GM19099 (cell line): ENCODE data around the gene TAMALIN.

Experiments used
- POLR2A ChIP-seq: IDR thresholded peaks from 3 replicates; pipeline ENCODE4 v1.6.1; 2011; ENCODE audit warnings: low read depth; ENCODE audit not compliant: insufficient read length; ENCODE audit errors: extremely low read depth

The TAMALIN gene

DNA sequence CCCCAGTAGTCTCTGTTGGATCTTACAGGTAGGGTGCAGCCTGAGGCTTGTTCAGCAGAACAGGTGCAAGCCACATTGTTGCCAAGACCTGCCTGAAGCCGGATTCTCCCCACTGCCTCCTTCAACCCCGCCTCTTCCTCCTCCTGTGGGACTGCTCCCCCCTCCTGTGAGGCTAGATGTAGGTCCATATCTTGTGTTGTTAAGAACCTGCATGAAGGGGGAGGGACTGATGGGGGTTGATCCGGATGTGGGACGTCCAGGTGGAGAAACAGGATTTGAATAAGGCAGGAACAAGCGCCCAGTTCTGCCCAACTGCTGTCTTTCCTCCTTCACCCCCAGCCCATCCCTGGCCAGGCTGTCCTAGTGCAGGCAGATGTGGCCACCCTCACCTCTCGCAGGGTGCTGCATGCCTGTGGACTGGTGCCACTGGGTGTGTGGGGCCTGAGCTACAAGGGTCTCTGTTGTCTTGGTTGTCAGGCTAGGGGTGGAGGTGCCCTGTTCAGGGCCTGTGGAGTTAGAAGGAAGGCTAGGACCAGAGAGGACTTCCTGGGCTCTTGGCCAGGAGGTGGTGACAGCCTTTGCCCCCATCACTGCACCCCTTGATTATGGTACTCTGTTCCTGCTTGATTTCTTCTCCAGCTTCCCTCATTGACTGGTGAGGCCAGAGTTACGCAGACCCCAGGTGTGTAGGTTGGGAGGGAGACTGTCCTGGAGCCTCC, 45.9 kb downstream of the TAMALIN start:
- no peak for TF ChIP-seq POLR2A

DNA sequence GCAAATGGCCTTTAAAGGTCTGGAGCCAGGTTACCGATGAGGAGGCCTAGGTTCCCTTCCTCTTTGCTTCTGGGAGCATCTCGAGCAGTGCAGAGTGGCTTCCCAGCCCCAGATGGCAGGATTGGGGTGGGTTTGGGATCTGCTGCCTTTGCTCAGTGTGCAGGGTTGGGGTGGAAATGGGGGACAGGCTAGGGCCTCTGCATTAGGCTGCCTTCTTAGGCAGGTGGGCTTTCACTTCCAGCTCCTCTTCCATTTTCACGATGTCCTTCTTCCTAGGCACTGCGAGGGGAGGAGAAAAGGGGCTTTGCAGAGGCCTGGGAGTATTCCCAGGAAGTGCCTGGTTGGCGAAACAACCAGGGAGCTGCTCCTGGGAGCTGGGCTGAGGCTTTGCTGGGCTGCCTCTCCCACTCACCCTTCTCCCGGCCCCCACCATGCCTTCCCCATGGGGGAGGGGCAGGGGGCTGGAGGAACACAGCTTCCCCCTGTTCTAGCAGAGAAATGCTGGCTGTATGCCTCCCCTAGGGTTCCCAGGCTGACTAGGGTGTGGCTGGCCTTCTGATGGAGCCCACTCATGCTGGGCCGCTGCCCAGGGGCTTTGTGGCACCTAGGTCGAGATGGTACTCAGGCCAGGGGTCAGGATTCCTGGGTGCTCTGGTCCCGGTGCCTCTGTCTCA, 46.9 kb downstream of the TAMALIN start:
- TF ChIP-seq POLR2A: no peak

- TF ChIP-seq POLR2A: no peak
Measured at GRCh38 chr12:52054231-52054832, 47.6 kb downstream of the TAMALIN start.

DNA sequence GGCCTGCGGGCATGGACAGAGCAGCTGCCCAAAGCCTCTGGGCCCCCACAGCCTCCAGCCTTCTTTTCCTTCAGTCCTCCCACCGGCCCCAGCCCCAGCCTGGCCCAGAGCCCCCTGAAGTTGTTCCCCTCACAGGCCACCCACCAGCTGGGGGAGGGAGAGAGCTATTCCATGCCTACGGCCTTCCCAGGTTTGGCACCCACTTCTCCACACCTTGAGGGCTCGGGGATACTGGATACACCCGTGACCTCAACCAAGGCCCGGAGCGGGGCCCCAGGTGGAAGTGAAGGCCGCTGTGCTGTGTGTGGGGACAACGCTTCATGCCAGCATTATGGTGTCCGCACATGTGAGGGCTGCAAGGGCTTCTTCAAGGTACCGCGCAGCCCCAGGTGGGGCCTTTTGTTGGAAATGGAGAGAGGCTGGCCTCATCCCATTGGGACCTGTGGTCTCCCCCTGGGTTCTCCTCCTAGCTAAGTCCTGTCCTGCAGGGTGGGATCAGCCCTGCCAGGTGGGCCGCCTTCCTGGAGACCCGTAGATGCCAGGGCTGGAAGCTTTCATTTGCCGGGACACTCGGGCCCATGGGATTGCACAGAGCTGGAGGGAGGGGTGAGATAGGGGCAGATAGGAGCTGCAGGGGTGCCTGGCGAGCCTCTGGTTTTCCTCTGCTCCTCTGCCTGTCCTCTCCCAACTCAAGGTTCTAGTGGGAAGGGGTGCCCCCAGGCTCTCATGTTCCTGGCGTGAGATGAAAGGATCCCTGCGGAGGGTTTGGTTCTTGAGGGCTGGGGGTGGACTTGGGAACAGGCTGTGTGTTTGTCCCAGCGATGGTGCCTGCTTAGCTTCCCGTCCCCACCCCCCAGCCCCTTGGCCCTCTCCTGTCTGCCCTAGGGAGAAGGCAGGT, 48.3 kb downstream of the TAMALIN start:
- TF ChIP-seq POLR2A: no peak

GRCh38 chr12:52055731-52056711, 49.3 kb downstream of the TAMALIN start:
- TF ChIP-seq POLR2A: no peak

DNA sequence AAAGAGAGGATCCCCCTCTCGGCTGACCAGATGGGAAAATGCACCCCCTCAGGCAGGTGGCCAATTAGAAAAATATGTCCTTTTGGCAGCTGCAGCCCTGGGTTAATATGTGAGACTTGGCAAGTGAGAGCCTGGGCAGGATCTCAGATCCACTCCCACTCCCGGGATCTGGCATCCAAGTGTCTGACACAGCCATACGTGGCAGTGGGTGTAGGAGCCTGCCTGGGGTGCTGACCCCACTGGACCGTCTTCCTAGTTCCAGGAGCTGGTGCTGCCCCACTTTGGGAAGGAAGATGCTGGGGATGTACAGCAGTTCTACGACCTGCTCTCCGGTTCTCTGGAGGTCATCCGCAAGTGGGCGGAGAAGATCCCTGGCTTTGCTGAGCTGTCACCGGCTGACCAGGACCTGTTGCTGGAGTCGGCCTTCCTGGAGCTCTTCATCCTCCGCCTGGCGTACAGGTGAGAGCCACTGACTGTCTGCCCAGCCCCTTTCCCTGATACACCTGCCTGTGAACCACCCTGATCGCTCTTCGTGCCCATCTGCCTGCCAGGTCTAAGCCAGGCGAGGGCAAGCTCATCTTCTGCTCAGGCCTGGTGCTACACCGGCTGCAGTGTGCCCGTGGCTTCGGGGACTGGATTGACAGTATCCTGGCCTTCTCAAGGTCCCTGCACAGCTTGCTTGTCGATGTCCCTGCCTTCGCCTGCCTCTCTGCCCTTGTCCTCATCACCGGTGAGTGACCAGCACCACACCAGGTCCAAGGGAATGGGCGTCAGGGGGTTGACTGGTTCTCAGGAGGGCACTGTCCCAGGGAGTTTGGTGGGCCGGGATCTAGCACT, 50.3 kb downstream of the TAMALIN start:
- TF ChIP-seq POLR2A: no peak

- TF ChIP-seq POLR2A: no peak
Measured at GRCh38 chr12:52057638-52058576, 51.2 kb downstream of the TAMALIN start.

GRCh38 chr12:52058631-52059361, 52.0 kb downstream of the TAMALIN start:
- TF ChIP-seq POLR2A: no peak

- no peak for TF ChIP-seq POLR2A
Measured at GRCh38 chr12:52059582-52060497, 53.1 kb downstream of the TAMALIN start.

GRCh38 chr12:52060498-52061177, 53.9 kb downstream of the TAMALIN start:
- no peak for TF ChIP-seq POLR2A
